K562 (cell line): ENCODE measurements around the gene NAIF1. TPM values are rescaled to one million over a fixed set of nuclear protein-coding genes. Genes with fewer than 3 reads are reported as not detected.

ENCODE experiments used
- ADNP ChIP-seq: fragments of 200-800 bp; sonication (Bioruptor generic); IDR thresholded peaks from 2 replicates; pipeline ENCODE4 v1.6.1; 2016; ENCODE audit warnings: missing genetic modification characterization, missing compliant biosample characterization
- CXXC5 ChIP-seq: fragments of 250-450 bp; sonication (Bioruptor Pico); IDR thresholded peaks from 2 replicates; pipeline ENCODE4 v1.8.0; 2022; ENCODE audit warnings: inconsistent platforms, mild to moderate bottlenecking, moderate library complexity
- E2F6 ChIP-seq, 2 experiments: IDR thresholded peaks; 2 replicates each; pipeline ENCODE4 v1.6.1; 2011; ENCODE audit warnings: borderline replicate concordance in 1 of 2, control low read depth in 1 of 2, low read depth in 1 of 2, low read length in 1 of 2, mild to moderate bottlenecking in 1 of 2, mixed read lengths in 1 of 2, moderate library complexity in 1 of 2; ENCODE audit not compliant: insufficient read depth in 1 of 2, insufficient read length in 1 of 2, poor library complexity in 1 of 2, severe bottlenecking in 1 of 2; ENCODE audit errors: extremely low read depth in 1 of 2
- GABPB2 ChIP-seq: fragments of 250-450 bp; sonication (Bioruptor Pico); conservative IDR thresholded peaks from 2 replicates; pipeline ENCODE4 v1.5.1; 2021; ENCODE audit warnings: mild to moderate bottlenecking
- HMGN3 ChIP-seq: IDR thresholded peaks from 2 replicates; pipeline ENCODE4 v1.6.1; 2011; ENCODE audit warnings: borderline replicate concordance, low read depth, mild to moderate bottlenecking, mixed read lengths, low read length; ENCODE audit not compliant: insufficient read length; ENCODE audit errors: extremely low read depth
- MBD1 ChIP-seq: fragments of 250-450 bp; sonication (Bioruptor Pico); IDR thresholded peaks from 2 replicates; pipeline ENCODE4 v1.8.0; 2022; ENCODE audit warnings: inconsistent platforms
- MGA ChIP-seq: fragments of 450-650 bp; IDR thresholded peaks from 2 replicates; pipeline ENCODE4 v1.6.1; 2016; ENCODE audit warnings: mild to moderate bottlenecking, moderate library complexity
- NCOR1 ChIP-seq: fragments of 450-650 bp; IDR thresholded peaks from 2 replicates; pipeline ENCODE4 v1.6.1; 2016; ENCODE audit warnings: mild to moderate bottlenecking, moderate library complexity
- PTBP1 ChIP-seq: fragments of 200-400 bp; formaldehyde crosslinking; IDR thresholded peaks from 2 replicates; pipeline ENCODE4 v1.6.1; 2017; ENCODE audit warnings: low read depth, low read length
- TCF7 ChIP-seq: sonication (generic); IDR thresholded peaks from 2 replicates; pipeline ENCODE4 v1.6.1; 2016; ENCODE audit warnings: antibody characterized with exemption, borderline replicate concordance
- ZBTB8A ChIP-seq: fragments of 450-650 bp; IDR thresholded peaks from 2 replicates; pipeline ENCODE4 v1.6.1; 2018; ENCODE audit warnings: mild to moderate bottlenecking, moderate library complexity; ENCODE audit not compliant: partially characterized antibody
- polyA plus RNA-seq, 8 experiments: library from polyadenylated mRNA; depleted of rRNA in 4 of 8; stranded (reverse) in 5 of 8; unstranded in 3 of 8; fragments of >200 nt; fragmentation: Nextera tagmentation in 2 of 8; fragmentation: Illumina TruSeq in 1 of 8; extraction: Ambion mirVana in 2 of 8; extraction: Trizol in 1 of 8; gene quantifications; 2 replicates each; pipeline versions ENCODE4 v1.2.1 to v1.2.3, GENCODE V29; 2011 to 2014; ENCODE audit warnings: inconsistent platforms in 1 of 8, missing spikeins in 1 of 8
- total RNA-seq, 7 experiments: library from RNA; depleted of rRNA in 6 of 7; stranded (reverse); fragments of >200 nt in 6 of 7; fragmentation: Illumina TruSeq in 2 of 7; extraction: Trizol in 2 of 7; gene quantifications; 2 replicates each; pipeline versions ENCODE4 v1.2.1 to v1.2.3, GENCODE V29; 2011 to 2021; ENCODE audit warnings: low replicate concordance in 1 of 7

NAIF1 gene
- total and polyA plus RNA-seq, 9 of the 15 experiments (the other 6 are each of a cell fraction or from before 2014, with no cell fraction given) = 4.8 to 26.6 (median 17.2) TPM

- TF ChIP-seq MGA = no peak
- TF ChIP-seq PTBP1 = no peak
- no peak for TF ChIP-seq MBD1 (CRISPR knock-in tag)
- TF ChIP-seq CXXC5 (CRISPR knock-in tag) = peak; percentile 56; the same call in 1 of the 2 replicates
- TF ChIP-seq HMGN3 = no peak
- TF ChIP-seq NCOR1 = no peak
- no peak for TF ChIP-seq E2F6 (IDR thresholded peaks at IDR 0.05; ENCODE audit: borderline replicate concordance in 1 of 2, extremely low read depth in 1 of 2, insufficient read depth in 1 of 2, insufficient read length in 1 of 2, low read depth in 1 of 2, low read length in 1 of 2, poor library complexity in 1 of 2, severe bottlenecking in 1 of 2)
- TF ChIP-seq ADNP = no peak
- TF ChIP-seq GABPB2 (CRISPR knock-in tag) = no peak
- TF ChIP-seq TCF7 = peak; percentile 89
- no peak for TF ChIP-seq ZBTB8A
These were observed 11.6 kb upstream of the NAIF1 start (continued) for GRCh38 chr9:128078504-128079434.
